ENCODE data around the gene INTS11.

Gene INTS11

DNA sequence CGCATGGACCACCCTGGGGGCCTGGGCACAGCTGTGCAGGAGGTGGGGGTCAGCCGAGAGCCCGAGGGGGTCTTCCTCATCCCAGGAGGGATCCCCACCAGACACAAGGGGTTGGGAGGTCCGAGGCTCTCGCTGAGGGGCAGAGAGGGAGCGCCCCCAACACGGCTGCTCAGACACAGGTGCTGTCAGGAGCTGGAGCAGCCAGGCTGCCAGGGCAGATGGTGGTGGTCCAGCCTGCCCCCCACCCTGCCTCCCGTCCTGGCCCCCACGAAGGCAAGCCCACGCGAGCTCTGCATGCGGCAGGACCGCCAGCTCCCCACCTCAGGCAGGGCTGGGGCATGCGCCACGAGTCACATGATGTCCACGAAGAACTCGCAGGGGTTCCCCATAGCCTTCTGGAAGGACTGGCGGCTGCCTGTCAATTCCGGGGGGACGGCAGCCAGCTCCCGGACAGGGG, 11.4 kb upstream of the INTS11 start:
- H3K9me2 ChIP-seq (ENCODE audit: low read depth, low read length), result no peaks in the 10 kb centered on the region
- no peaks in the 10 kb centered on the region for H3K9me3 ChIP-seq (ENCODE audit: low read length)
- no peak overlapping the region for H3K27ac ChIP-seq (ENCODE audit: low read depth, low read length, poor library complexity, severe bottlenecking)
- no peaks in the 10 kb centered on the region for H3K79me2 ChIP-seq (ENCODE audit: insufficient read depth, low read length)
- H3K9ac ChIP-seq (ENCODE audit: low read length), result no peak overlapping the region
- H3F3A ChIP-seq (ENCODE audit: insufficient read depth, low read length), result no peaks in the 10 kb centered on the region
- H2AFZ ChIP-seq (ENCODE audit: low read length), result no peak overlapping the region
- no peaks in the 10 kb centered on the region for H3K27me3 ChIP-seq (ENCODE audit: insufficient read depth, low read length)
- no peak for TF ChIP-seq EZH2 (IDR thresholded peaks at IDR 0.05; ENCODE audit: borderline replicate concordance, low read length)
- TF ChIP-seq, protein P1, sequence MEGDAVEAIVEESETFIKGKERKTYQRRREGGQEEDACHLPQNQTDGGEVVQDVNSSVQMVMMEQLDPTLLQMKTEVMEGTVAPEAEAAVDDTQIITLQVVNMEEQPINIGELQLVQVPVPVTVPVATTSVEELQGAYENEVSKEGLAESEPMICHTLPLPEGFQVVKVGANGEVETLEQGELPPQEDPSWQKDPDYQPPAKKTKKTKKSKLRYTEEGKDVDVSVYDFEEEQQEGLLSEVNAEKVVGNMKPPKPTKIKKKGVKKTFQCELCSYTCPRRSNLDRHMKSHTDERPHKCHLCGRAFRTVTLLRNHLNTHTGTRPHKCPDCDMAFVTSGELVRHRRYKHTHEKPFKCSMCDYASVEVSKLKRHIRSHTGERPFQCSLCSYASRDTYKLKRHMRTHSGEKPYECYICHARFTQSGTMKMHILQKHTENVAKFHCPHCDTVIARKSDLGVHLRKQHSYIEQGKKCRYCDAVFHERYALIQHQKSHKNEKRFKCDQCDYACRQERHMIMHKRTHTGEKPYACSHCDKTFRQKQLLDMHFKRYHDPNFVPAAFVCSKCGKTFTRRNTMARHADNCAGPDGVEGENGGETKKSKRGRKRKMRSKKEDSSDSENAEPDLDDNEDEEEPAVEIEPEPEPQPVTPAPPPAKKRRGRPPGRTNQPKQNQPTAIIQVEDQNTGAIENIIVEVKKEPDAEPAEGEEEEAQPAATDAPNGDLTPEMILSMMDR (IDR thresholded peaks at IDR 0.05; ENCODE audit: low read length), result no peak
- H3K4me2 ChIP-seq (ENCODE audit: low read length), result no peak overlapping the region
- H3K36me3 ChIP-seq (ENCODE audit: insufficient read depth, low read length), result no peaks in the 10 kb centered on the region; the same call in 1 of the 2 replicates
- no peaks in the 10 kb centered on the region for H3K4me1 ChIP-seq (ENCODE audit: insufficient read depth, low read length, severe bottlenecking)
- H4K20me1 ChIP-seq (ENCODE audit: insufficient read depth, low read length), result no peaks in the 10 kb centered on the region
- H3K4me3 ChIP-seq (ENCODE audit: low read depth, low read length, poor library complexity, severe bottlenecking), result no peak overlapping the region

DNA sequence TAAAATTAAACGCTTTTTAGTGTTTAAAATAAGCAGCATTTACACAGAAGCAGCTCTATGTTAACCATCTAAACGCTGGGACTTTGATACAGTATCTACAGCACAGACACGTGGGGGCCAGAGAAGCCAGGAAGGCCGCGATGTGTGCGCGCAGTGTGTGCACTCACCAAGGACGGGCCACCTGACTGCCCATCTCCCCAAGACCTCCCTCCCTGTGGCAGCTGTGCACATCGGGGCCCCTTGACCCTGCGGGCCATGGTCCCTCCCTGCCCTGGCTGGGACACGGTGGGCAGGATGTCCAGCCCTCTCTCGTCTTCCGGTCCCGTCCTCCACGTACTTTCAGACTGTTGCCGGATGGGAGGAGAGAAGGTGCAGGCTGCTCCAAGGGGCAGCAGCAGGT, 10.8 kb upstream of the INTS11 start:
- H4K20me1 ChIP-seq (ENCODE audit: insufficient read depth, low read length), result no peaks in the 10 kb centered on the region
- H3K9me3 ChIP-seq (ENCODE audit: low read length), result no peaks in the 10 kb centered on the region
- H3K4me1 ChIP-seq (ENCODE audit: insufficient read depth, low read length, severe bottlenecking), result no peaks in the 10 kb centered on the region
- no peaks in the 10 kb centered on the region for H3K79me2 ChIP-seq (ENCODE audit: insufficient read depth, low read length)
- no peaks in the 10 kb centered on the region for H3K27me3 ChIP-seq (ENCODE audit: insufficient read depth, low read length)
- no peak overlapping the region for H2AFZ ChIP-seq (ENCODE audit: low read length)
- no peak overlapping the region for H3K4me2 ChIP-seq (ENCODE audit: low read length)
- no peaks in the 10 kb centered on the region for H3F3A ChIP-seq (ENCODE audit: insufficient read depth, low read length)
- no peaks in the 10 kb centered on the region; the same call in 1 of the 2 replicates for H3K36me3 ChIP-seq (ENCODE audit: insufficient read depth, low read length)
- no peaks in the 10 kb centered on the region for H3K9me2 ChIP-seq (ENCODE audit: low read depth, low read length)
- H3K27ac ChIP-seq (ENCODE audit: low read depth, low read length, poor library complexity, severe bottlenecking), result no peak overlapping the region
- no peak overlapping the region for H3K9ac ChIP-seq (ENCODE audit: low read length)
- TF ChIP-seq, protein P1 (IDR thresholded peaks at IDR 0.05; ENCODE audit: low read length), result no peak
- no peak for TF ChIP-seq EZH2 (IDR thresholded peaks at IDR 0.05; ENCODE audit: borderline replicate concordance, low read length)
- H3K4me3 ChIP-seq (ENCODE audit: low read depth, low read length, poor library complexity, severe bottlenecking), result no peak overlapping the region

DNA sequence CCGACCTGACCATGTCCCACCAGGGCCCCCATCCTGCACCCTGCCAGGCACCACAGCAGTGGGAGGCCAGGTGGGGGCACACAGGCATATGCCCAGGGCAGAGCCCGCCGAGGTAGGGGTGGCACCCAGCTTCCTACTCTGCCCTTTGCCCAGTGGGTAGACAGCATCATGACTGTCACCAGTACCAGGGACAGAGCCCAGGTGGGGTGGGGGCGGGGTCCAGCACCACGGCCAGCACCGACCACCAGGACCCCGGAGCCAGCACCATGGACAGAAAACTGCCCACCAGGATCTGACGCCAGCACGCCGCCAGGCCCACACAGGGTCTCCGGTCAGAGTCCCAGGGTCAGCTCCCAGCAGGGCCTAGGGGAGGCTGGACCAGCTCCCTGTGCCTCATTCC, 10.4 kb upstream of the INTS11 start:
- Histone ChIP-seq H2AFZ (ENCODE audit: low read length) (no peak overlapping the region), H3K9me2 (ENCODE audit: low read depth, low read length) (no peaks in the 10 kb centered on the region), H4K20me1 (ENCODE audit: insufficient read depth, low read length) (no peaks in the 10 kb centered on the region), H3K79me2 (ENCODE audit: insufficient read depth, low read length) (no peaks in the 10 kb centered on the region), H3K27me3 (ENCODE audit: insufficient read depth, low read length) (no peaks in the 10 kb centered on the region), H3K4me3 (ENCODE audit: low read depth, low read length, poor library complexity, severe bottlenecking) (no peak overlapping the region), H3K4me2 (ENCODE audit: low read length) (no peak overlapping the region), H3K9ac (ENCODE audit: low read length) (no peak overlapping the region), H3K27ac (ENCODE audit: low read depth, low read length, poor library complexity, severe bottlenecking) (no peak overlapping the region), H3K36me3 (ENCODE audit: insufficient read depth, low read length) (no peaks in the 10 kb centered on the region; the same call in 1 of the 2 replicates), H3F3A (ENCODE audit: insufficient read depth, low read length) (no peaks in the 10 kb centered on the region), H3K9me3 (ENCODE audit: low read length) (no peaks in the 10 kb centered on the region), H3K4me1 (ENCODE audit: insufficient read depth, low read length, severe bottlenecking) (no peaks in the 10 kb centered on the region)
- no peak for TF ChIP-seq EZH2 (IDR thresholded peaks at IDR 0.05; ENCODE audit: borderline replicate concordance, low read length)
- TF ChIP-seq, protein P1 (IDR thresholded peaks at IDR 0.05; ENCODE audit: low read length), result no peak

All from OCI-LY1 (cell line).